Measurements from ENCODE around the gene EXOSC7.
A peak's percentile ranks its signal among the peaks of the same experiment; 100 is the strongest.
"Not testable (repeated sequence)": the region's sequence is repeated elsewhere in the genome, so short reads cannot be mapped to it uniquely, and the experiment has no call there.

Gene EXOSC7

GRCh38 chr3:44962621-44963393 is 13.2 kb upstream of the EXOSC7 start:
- DNase-seq: no peak

- DNase-seq: no peak
These were observed 12.3 kb upstream of the EXOSC7 start for GRCh38 chr3:44963571-44964325.

- DNase-seq: no peak
These were observed 10.9 kb upstream of the EXOSC7 start for GRCh38 chr3:44965165-44965564.

GRCh38 chr3:44966795-44967278 is 9.2 kb upstream of the EXOSC7 start:
- no peak for DNase-seq

- DNase-seq: no peak
These were observed 7.6 kb upstream of the EXOSC7 start for GRCh38 chr3:44968447-44968858.

- DNase-seq: no peak
These were observed 6.8 kb upstream of the EXOSC7 start for GRCh38 chr3:44969154-44969827.

GRCh38 chr3:44969828-44970179 is 6.2 kb upstream of the EXOSC7 start:
- no peak for DNase-seq

GRCh38 chr3:44970926-44971490 is 5.0 kb upstream of the EXOSC7 start:
- no peak for DNase-seq

GRCh38 chr3:44974416-44974815 is 1.6 kb upstream of the EXOSC7 start:
- DNase-seq: no peak

- no peak for DNase-seq
These were observed 5.2 kb downstream of the EXOSC7 start for GRCh38 chr3:44981220-44981619.

GRCh38 chr3:44981751-44982150 is 5.7 kb downstream of the EXOSC7 start:
- no peak for DNase-seq

- no peak for DNase-seq
These were observed 6.8 kb downstream of the EXOSC7 start for GRCh38 chr3:44982817-44983216.

- no peak for DNase-seq
These were observed 7.5 kb downstream of the EXOSC7 start for GRCh38 chr3:44983484-44983941.

GRCh38 chr3:44984335-44984734 is 8.3 kb downstream of the EXOSC7 start:
- no peak for DNase-seq

- DNase-seq: not testable (repeated sequence)
These were observed 10.3 kb downstream of the EXOSC7 start for GRCh38 chr3:44986330-44986729.

GRCh38 chr3:44987332-44987731 is 11.3 kb downstream of the EXOSC7 start:
- DNase-seq: no peak

- peak in 1 of 2 experiments; percentile 21 for DNase-seq
These were observed 12.0 kb downstream of the EXOSC7 start for GRCh38 chr3:44988073-44988472.

- no peak for DNase-seq
These were observed 13.1 kb downstream of the EXOSC7 start for GRCh38 chr3:44989141-44989540.

- no peak for DNase-seq
These were observed 13.8 kb downstream of the EXOSC7 start for GRCh38 chr3:44989636-44990373.

GRCh38 chr3:44991326-44991725 is 15.3 kb downstream of the EXOSC7 start:
- no peak for DNase-seq

- DNase-seq: no peak
These were observed 16.8 kb downstream of the EXOSC7 start for GRCh38 chr3:44992555-44993470.

All from SW 1271 (cell line).